Peyer's patch (tissue), 4 donors: ENCODE data around the gene C10orf105. TPM values are rescaled to one million over a fixed set of nuclear protein-coding genes. Genes with fewer than 3 reads are reported as not detected.

Source experiments
- DNase-seq, 3 donors: peaks; one replicate each; pipeline ENCODE4 v3.0.0-alpha.2; 2017 to 2019
- H3K27ac ChIP-seq, 4 donors: fragments of 200-600 bp; sonication (generic); one replicate each; pipeline ENCODE4 v1.5.1; 2016 to 2019
- H3K27me3 ChIP-seq, 2 donors: fragments of 200-600 bp; sonication (generic); one replicate each; pipeline ENCODE4 v1.5.1; 2019
- H3K36me3 ChIP-seq, 3 donors: fragments of 200-600 bp; sonication (generic); one replicate each; pipeline ENCODE4 v1.5.1; 2016 to 2019
- H3K4me1 ChIP-seq, 4 donors: fragments of 200-600 bp; sonication (generic); one replicate each; pipeline ENCODE4 v1.5.1; 2016 to 2019
- H3K4me3 ChIP-seq, 4 donors: fragments of 200-600 bp; sonication (generic); 1 replicate in 3 of 4; 2 replicates in 1 of 4; pipeline ENCODE4 v1.5.1; 2016 to 2019; ENCODE audit warnings: mild to moderate bottlenecking in 1 of 4
- H3K9me3 ChIP-seq, 4 donors: fragments of 200-600 bp; sonication (generic); one replicate each; pipeline ENCODE4 v1.5.1; 2016 to 2019; ENCODE audit warnings: mild to moderate bottlenecking in 1 of 4
- CTCF ChIP-seq, 6 experiments: fragments of 450-650 bp in 4 of 6; fragments of 200-600 bp in 2 of 6; sonication (generic) in 1 of 6; IDR thresholded peaks; one replicate each; pipeline ENCODE4 v1.5.1; 2017 to 2019; ENCODE audit warnings: antibody characterized with exemption in 6 of 6, mild to moderate bottlenecking in 3 of 6, moderate library complexity in 1 of 6
- POLR2A ChIP-seq, 2 donors: fragments of 450-650 bp; IDR thresholded peaks; one replicate each; pipeline ENCODE4 v1.5.1; 2017; ENCODE audit warnings: antibody characterized with exemption in 2 of 2, mild to moderate bottlenecking in 2 of 2, moderate library complexity in 2 of 2
- total RNA-seq, 4 donors: library from RNA; depleted of rRNA; stranded (reverse); fragments of >200 nt; gene quantifications; one replicate each; pipeline ENCODE4 v1.1.0, GENCODE V29; 2016

C10orf105 gene
- total RNA-seq, 4 donors from 2014 or later: 0.27 TPM; not detected in 3

GRCh38 chr10:71725998-71726579, 6.5 kb upstream of the C10orf105 start:
- Histone ChIP-seq H3K27ac (peak overlapping the region; percentile 81 to 93 (median 86)), H3K4me3 (no peak overlapping the region), H3K4me1 (peaks cover 19 to 52% (median 48%) of the 10 kb centered on the region in 4 donors), H3K27me3 (no peaks in the 10 kb centered on the region), H3K9me3 (no peaks in the 10 kb centered on the region), H3K36me3 (no peaks in the 10 kb centered on the region)
- TF ChIP-seq POLR2A (IDR thresholded peaks at IDR 0.05) (no peak), CTCF (IDR thresholded peaks at IDR 0.05) (peak; percentile 34 to 51 (median 42))
- peak in 2 of 3 donors; percentile 73 to 78 for DNase-seq

GRCh38 chr10:71725249-71725648, 5.7 kb upstream of the C10orf105 start:
- Histone ChIP-seq H3K36me3 (no peaks in the 10 kb centered on the region), H3K27ac (peak overlapping the region in 2 of 4 donors; percentile 85 to 93), H3K9me3 (no peaks in the 10 kb centered on the region), H3K4me3 (no peak overlapping the region), H3K27me3 (no peaks in the 10 kb centered on the region), H3K4me1 (peaks cover 19 to 49% (median 45%) of the 10 kb centered on the region in 4 donors)
- TF ChIP-seq POLR2A (IDR thresholded peaks at IDR 0.05) (no peak), CTCF (IDR thresholded peaks at IDR 0.05) (no peak)
- DNase-seq: no peak

- H3K4me1 ChIP-seq: peaks cover 19 to 44% (median 43%) of the 10 kb centered on the region in 4 donors
- no peak overlapping the region for H3K4me3 ChIP-seq
- DNase-seq: no peak
- no peaks in the 10 kb centered on the region for H3K36me3 ChIP-seq
- no peak overlapping the region for H3K27ac ChIP-seq
- no peaks in the 10 kb centered on the region for H3K27me3 ChIP-seq
- TF ChIP-seq POLR2A (IDR thresholded peaks at IDR 0.05): no peak
- TF ChIP-seq CTCF (IDR thresholded peaks at IDR 0.05): no peak
- no peaks in the 10 kb centered on the region for H3K9me3 ChIP-seq
Observed at GRCh38 chr10:71724539-71724938, 5.0 kb upstream of the C10orf105 start.

- Histone ChIP-seq H3K27me3 (no peaks in the 10 kb centered on the region), H3K27ac (no peak overlapping the region), H3K9me3 (no peaks in the 10 kb centered on the region), H3K4me1 (peaks cover 19 to 37% (median 31%) of the 10 kb centered on the region in 4 donors), H3K36me3 (no peaks in the 10 kb centered on the region), H3K4me3 (no peak overlapping the region)
- TF ChIP-seq CTCF (IDR thresholded peaks at IDR 0.05) (no peak), POLR2A (IDR thresholded peaks at IDR 0.05) (no peak)
- no peak for DNase-seq
Observed at GRCh38 chr10:71723311-71723710, 3.7 kb upstream of the C10orf105 start.

- H3K4me3 ChIP-seq: no peak overlapping the region
- no peaks in the 10 kb centered on the region for H3K36me3 ChIP-seq
Observed at GRCh38 chr10:71722849-71723248, 3.3 kb upstream of the C10orf105 start.

More at GRCh38 chr10:71722849-71723248, 3.3 kb upstream of the C10orf105 start:
- no peaks in the 10 kb centered on the region for H3K27me3 ChIP-seq
- H3K4me1 ChIP-seq: peaks cover 19 to 32% (median 27%) of the 10 kb centered on the region in 4 donors
- no peak overlapping the region for H3K27ac ChIP-seq
- H3K9me3 ChIP-seq: no peaks in the 10 kb centered on the region
- TF ChIP-seq POLR2A (IDR thresholded peaks at IDR 0.05) (no peak), CTCF (IDR thresholded peaks at IDR 0.05) (no peak)
- DNase-seq: no peak
